Heart left ventricle (tissue), 13 donors: ENCODE results near the gene AKAP13.

Source experiments
- CTCF ChIP-seq, 12 donors: fragments of 200-600 bp; sonication (generic) in 4 of 12; IDR thresholded peaks; one replicate each; pipeline versions ENCODE4 v1.5.0 to v1.8.0; 2018 to 2022; ENCODE audit warnings: antibody characterized with exemption in 12 of 12, mild to moderate bottlenecking in 5 of 12
- POLR2A ChIP-seq, 2 donors: fragments of 450-650 bp; IDR thresholded peaks; one replicate each; pipeline ENCODE4 v1.6.1; 2017; ENCODE audit warnings: antibody characterized with exemption in 2 of 2, mild to moderate bottlenecking in 2 of 2, moderate library complexity in 2 of 2
- donor health status: ischemic (EF 13 %, LVEDD 7.1; RV severe dilation, severe dysfunction).
- donor health status: DM: no; HTN: yes; CAD: no.
- donor health status: DM: no; HTN: no; CAD: no.
- donor health status: ischemic (EF 25% LVEDD 6.9; RV normal size, moderate dysfunction).
- donor health status: ischemic (EF 25% LVEDD 5.7; RV mildly dilated, moderate dysfunction).
- donor health status: ischemic (EF 35%, LVEDD 5.7; RV mildly dilated, moderate dysfunction).
- donor health status: nonischemic (EF 11% LVEDD 7.7; RV severe dilation, severe dysfunction).
- donor health status: DM: yes; HTN: yes; CAD: no.
- donor health status: PGD.
- donor health status: ischemic (EF 29% LVEDD 5.4; RV normal size, mild dysfunction).
- donor health status: nonischemic (EF 23%, LVEDD 6.1; RV moderate dilation, normal function).

GRCh38 chr15:85598219-85598618 lies 217.8 kb downstream of the AKAP13 start:
- TF ChIP-seq CTCF (IDR thresholded peaks at IDR 0.05) = no peak
- no peak for TF ChIP-seq POLR2A (IDR thresholded peaks at IDR 0.05)
